Measurements from ENCODE around the gene HMCN1.

HMCN1 gene

DNA sequence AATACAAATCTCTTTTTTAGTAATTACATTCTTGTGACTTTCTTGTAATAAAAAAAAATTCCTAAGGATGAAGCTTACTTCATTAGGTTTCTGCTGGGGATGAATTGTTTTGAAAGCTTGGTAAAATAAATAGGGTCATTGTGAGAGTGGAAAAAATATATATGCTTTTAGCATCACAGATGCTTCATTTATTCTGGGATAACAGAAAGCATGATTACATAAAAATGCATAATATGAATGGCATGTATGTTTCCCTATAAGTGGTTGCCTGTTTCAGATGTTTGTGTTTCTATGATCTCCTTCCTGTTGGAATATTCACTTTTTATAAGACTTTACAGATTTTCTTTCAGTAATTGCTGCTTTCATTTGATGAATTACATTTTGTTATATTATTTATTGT, 42.3 kb downstream of the HMCN1 start:
- TF ChIP-seq, protein P1, sequence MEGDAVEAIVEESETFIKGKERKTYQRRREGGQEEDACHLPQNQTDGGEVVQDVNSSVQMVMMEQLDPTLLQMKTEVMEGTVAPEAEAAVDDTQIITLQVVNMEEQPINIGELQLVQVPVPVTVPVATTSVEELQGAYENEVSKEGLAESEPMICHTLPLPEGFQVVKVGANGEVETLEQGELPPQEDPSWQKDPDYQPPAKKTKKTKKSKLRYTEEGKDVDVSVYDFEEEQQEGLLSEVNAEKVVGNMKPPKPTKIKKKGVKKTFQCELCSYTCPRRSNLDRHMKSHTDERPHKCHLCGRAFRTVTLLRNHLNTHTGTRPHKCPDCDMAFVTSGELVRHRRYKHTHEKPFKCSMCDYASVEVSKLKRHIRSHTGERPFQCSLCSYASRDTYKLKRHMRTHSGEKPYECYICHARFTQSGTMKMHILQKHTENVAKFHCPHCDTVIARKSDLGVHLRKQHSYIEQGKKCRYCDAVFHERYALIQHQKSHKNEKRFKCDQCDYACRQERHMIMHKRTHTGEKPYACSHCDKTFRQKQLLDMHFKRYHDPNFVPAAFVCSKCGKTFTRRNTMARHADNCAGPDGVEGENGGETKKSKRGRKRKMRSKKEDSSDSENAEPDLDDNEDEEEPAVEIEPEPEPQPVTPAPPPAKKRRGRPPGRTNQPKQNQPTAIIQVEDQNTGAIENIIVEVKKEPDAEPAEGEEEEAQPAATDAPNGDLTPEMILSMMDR (IDR thresholded peaks at IDR 0.05), result no peak

DNA sequence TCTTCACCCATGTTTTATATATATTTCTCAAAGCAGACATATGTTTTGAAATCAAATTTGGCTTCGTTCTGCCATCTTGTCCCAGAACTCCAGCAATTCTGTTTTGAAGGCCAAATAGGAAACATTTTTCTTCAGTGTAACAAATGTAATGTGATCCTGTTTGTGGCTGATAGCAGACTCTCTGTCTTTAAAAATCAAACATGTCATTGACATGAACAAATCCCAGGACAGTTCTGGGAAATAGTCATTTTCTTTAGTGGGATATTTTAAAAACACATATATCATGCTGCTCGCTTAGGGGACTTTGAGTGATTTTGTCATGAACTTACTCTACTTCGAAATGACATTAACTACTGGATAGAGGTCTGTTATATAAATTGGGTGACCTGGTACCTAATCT, 51.4 kb downstream of the HMCN1 start:
- TF ChIP-seq, protein P1 (IDR thresholded peaks at IDR 0.05), result no peak

DNA sequence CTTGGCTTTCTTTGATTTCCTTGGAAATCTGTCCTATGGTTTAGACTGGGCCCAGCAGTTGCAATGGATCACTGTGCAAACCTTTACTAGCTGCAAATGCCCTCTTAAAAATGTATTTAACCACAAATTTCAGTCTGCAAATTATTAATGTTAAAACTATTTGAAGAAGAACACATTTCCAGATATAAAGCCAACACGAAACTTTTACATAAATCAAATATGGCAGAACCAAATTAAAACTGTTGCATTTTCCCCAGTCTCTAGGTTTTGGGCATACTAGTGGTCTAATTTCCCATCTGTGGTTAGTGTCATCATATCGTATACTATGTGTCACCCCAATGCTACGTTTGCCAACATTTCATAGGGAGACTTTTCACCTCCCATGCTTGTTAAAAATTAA, 52.3 kb downstream of the HMCN1 start:
- TF ChIP-seq, protein P1 (IDR thresholded peaks at IDR 0.05), result no peak

DNA sequence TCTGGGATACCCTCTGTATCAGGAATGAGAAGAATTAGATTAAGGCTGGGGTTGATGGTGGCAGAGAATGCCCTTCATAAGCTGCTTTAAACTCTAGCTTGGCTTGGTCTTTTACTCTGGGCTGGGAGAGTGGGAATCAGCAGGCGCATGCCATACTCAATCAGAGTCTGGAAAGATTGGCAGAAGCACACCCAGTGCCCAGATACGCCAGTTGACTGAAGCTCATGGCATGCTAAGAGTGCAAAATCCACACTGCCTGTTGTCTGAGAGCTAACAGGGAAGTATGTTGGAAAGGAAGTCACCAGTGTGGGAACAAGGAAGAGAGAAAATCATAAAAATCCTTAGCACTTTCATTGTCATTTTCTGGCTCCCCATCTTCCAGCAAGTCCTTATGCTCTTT, 53.0 kb downstream of the HMCN1 start:
- TF ChIP-seq, protein P1 (IDR thresholded peaks at IDR 0.05), result no peak

DNA sequence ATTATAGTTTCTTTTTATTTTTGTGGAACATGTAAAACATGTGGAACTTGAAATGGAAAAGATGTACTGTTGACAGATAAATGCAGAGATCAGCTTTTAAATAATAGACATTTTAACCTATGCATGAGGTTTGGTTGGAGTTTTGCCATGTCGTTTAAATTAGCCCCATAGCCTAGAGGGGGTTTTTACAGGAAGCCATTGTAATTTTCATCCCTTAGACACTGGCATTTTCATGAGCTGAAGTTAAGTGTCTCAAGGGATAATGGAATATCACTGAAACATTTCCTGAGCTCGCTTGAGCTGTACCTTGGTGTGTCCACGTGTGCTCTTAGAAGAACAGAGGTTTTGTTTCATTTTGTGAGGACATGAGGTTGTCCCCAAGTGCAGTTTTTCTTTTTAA, 54.2 kb downstream of the HMCN1 start:
- TF ChIP-seq, protein P1 (IDR thresholded peaks at IDR 0.05), result no peak

DNA sequence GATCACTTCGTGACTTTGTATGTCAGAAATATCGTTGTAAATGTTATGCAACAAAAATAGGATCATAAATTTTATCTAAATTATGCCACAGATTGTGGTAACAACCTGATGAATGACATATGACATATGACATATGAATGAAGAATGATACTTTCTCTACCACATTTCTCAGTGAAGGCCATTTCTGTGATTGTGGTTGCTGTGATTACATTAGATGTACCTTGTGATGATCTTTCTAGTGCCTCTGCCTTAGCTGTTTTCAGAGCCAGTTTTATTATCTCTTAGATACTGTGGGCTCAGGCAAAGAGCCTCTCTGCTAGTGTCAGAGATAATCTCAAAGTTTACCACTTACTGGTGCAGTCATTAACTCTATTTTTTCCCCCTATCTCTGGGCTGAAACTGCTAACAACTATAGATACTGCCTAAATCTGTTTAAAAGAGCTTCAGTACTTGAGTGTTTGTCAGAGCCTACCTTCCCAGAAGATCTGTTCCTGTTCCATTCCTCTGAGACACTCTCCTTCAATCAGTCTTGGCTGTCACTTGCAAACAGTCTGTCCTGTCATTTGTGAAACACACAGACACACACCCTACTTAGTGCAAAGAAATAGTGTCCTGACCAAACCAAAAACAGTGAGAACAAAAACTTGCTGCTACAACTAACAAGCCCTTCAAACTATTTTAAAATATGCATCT, 55.5 kb downstream of the HMCN1 start:
- TF ChIP-seq, protein P1 (IDR thresholded peaks at IDR 0.05), result no peak

DNA sequence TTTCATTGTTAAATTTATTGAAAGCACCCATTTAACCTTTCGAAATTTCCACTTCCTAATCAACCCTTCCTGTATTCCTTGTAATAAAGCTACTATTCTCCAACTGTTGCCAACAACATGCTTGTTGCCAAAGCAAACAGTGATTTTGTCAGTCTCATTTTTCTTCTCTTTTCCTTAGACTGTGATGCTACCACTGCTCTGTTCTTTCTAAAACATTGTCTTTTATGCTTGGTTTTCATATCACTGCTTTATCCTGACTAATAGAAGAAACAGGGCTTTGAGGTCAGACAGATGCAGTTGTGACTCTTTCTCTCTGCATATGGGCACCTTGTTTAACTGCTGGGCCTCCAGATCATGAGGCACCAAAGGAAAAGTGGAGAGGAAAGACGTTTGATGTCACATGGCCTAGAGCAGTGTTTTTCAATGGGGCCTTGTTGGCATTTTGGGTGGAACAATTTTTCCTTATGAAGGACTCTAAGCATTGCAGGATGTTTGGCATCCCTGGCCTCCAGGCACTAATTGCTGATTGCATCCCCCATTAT, 56.1 kb downstream of the HMCN1 start:
- TF ChIP-seq, protein P1 (IDR thresholded peaks at IDR 0.05), result no peak
